HepG2 (cell line): Measurements from ENCODE around the gene PLPP3. TPM values are rescaled to one million over a fixed set of nuclear protein-coding genes. Genes with fewer than 3 reads are reported as not detected.

Experiments used
- EP300 ChIP-seq, 3 experiments: sonication (generic) in 1 of 3; formaldehyde crosslinking in 1 of 3; IDR thresholded peaks; 2 replicates each; pipeline versions ENCODE4 v1.5.1 to v1.6.1; 2011 to 2020; ENCODE audit warnings: low read depth in 2 of 3, low read length in 2 of 3, borderline replicate concordance in 1 of 3, improper control_type of control experiment in 1 of 3, mild to moderate bottlenecking in 1 of 3, missing genetic modification reagents in 1 of 3, moderate library complexity in 1 of 3
- HES4 ChIP-seq: sonication (generic); formaldehyde crosslinking; IDR thresholded peaks from 2 replicates; pipeline ENCODE4 v1.9.0; 2021; ENCODE audit warnings: mild to moderate bottlenecking, missing genetic modification reagents, borderline replicate concordance
- HHEX ChIP-seq: IDR thresholded peaks from 2 replicates; pipeline ENCODE4 v1.6.1; 2016; ENCODE audit warnings: control low read depth
- HNRNPK ChIP-seq: fragments of 200-400 bp; formaldehyde crosslinking; IDR thresholded peaks from 2 replicates; pipeline ENCODE4 v1.6.1; 2018; ENCODE audit warnings: low read length, low read depth, moderate library complexity, mild to moderate bottlenecking; ENCODE audit not compliant: poor library complexity, severe bottlenecking
- HOXA9 ChIP-seq: sonication (generic); formaldehyde crosslinking; IDR thresholded peaks from 2 replicates; pipeline ENCODE4 v1.8.1; 2022; ENCODE audit warnings: missing genetic modification reagents, mild to moderate bottlenecking, moderate library complexity, borderline replicate concordance
- ISX ChIP-seq: sonication (generic); formaldehyde crosslinking; conservative IDR thresholded peaks from 2 replicates; pipeline ENCODE4 v1.5.0; 2020; ENCODE audit warnings: missing genetic modification reagents
- LCORL ChIP-seq, 2 experiments: fragments of 450-650 bp in 1 of 2; sonication (generic) in 1 of 2; formaldehyde crosslinking in 1 of 2; IDR thresholded peaks; 2 replicates each; pipeline versions ENCODE4 v1.5.0 to v1.6.1; 2017 to 2020; ENCODE audit warnings: antibody characterized with exemption in 1 of 2, missing genetic modification reagents in 1 of 2
- MATR3 ChIP-seq: sonication (generic); formaldehyde crosslinking; IDR thresholded peaks from 2 replicates; pipeline ENCODE4 v1.4.0; 2020; ENCODE audit warnings: missing genetic modification reagents
- NFE2L2 ChIP-seq: fragments of 150-350 bp; IDR thresholded peaks from 2 replicates; pipeline ENCODE4 v1.6.1; 2014; ENCODE audit warnings: low read length
- NFRKB ChIP-seq: fragments of 450-650 bp; IDR thresholded peaks from 2 replicates; pipeline ENCODE4 v1.6.1; 2017
- PPARG ChIP-seq: conservative IDR thresholded peaks from 2 replicates; pipeline ENCODE4 v1.6.1; 2016; ENCODE audit warnings: missing biosample characterization, missing genetic modification reagents
- PTBP1 ChIP-seq: fragments of 200-400 bp; formaldehyde crosslinking; IDR thresholded peaks from 2 replicates; pipeline ENCODE4 v1.6.1; 2018; ENCODE audit warnings: low read length, low read depth; ENCODE audit not compliant: poor library complexity, severe bottlenecking
- RARA ChIP-seq: IDR thresholded peaks from 2 replicates; pipeline ENCODE4 v1.6.1; 2016; ENCODE audit warnings: missing genetic modification reagents, missing compliant biosample characterization
- RFX1 ChIP-seq: fragments of 450-650 bp; IDR thresholded peaks from 2 replicates; pipeline ENCODE4 v1.6.1; 2017
- SIX4 ChIP-seq: sonication (generic); formaldehyde crosslinking; IDR thresholded peaks from 2 replicates; pipeline ENCODE4 v1.4.0; 2020; ENCODE audit warnings: missing genetic modification reagents
- SMARCC2 ChIP-seq: fragments of 450-650 bp; IDR thresholded peaks from 2 replicates; pipeline ENCODE4 v1.6.1; 2017; ENCODE audit warnings: antibody characterized with exemption, mild to moderate bottlenecking
- SOX6 ChIP-seq, 2 experiments: fragments of 450-650 bp in 1 of 2; sonication (generic) in 1 of 2; formaldehyde crosslinking in 1 of 2; IDR thresholded peaks; 2 replicates each; pipeline versions ENCODE4 v1.4.0 to v1.6.1; 2017 to 2020; ENCODE audit warnings: antibody characterized with exemption in 1 of 2, mild to moderate bottlenecking in 1 of 2, missing genetic modification reagents in 1 of 2
- TOE1 ChIP-seq: sonication (generic); formaldehyde crosslinking; IDR thresholded peaks from 2 replicates; pipeline ENCODE4 v1.4.0; 2020; ENCODE audit warnings: mild to moderate bottlenecking, missing genetic modification reagents
- ZIK1 ChIP-seq: sonication (generic); formaldehyde crosslinking; IDR thresholded peaks from 2 replicates; pipeline ENCODE4 v1.5.0; 2020; ENCODE audit warnings: mild to moderate bottlenecking, low read depth, missing genetic modification reagents, borderline replicate concordance
- ZNF282 ChIP-seq: fragments of 450-650 bp; IDR thresholded peaks from 2 replicates; pipeline ENCODE4 v1.6.1; 2018; ENCODE audit not compliant: partially characterized antibody
- ZNF354B ChIP-seq: sonication (generic); formaldehyde crosslinking; IDR thresholded peaks from 2 replicates; pipeline ENCODE4 v1.8.0; 2022; ENCODE audit warnings: mild to moderate bottlenecking, missing genetic modification reagents
- ZNF367 ChIP-seq: sonication (generic); formaldehyde crosslinking; IDR thresholded peaks from 2 replicates; pipeline ENCODE4 v1.4.0; 2020; ENCODE audit warnings: missing genetic modification reagents, borderline replicate concordance
- ZNF446 ChIP-seq: sonication (generic); formaldehyde crosslinking; IDR thresholded peaks from 2 replicates; pipeline ENCODE4 v1.5.0; 2020; ENCODE audit warnings: mild to moderate bottlenecking, missing genetic modification reagents
- ZNF501 ChIP-seq: sonication (generic); formaldehyde crosslinking; IDR thresholded peaks from 2 replicates; pipeline ENCODE4 v1.5.1; 2020; ENCODE audit warnings: mild to moderate bottlenecking, moderate library complexity, missing genetic modification reagents
- ZNF543 ChIP-seq: sonication (generic); formaldehyde crosslinking; IDR thresholded peaks from 2 replicates; pipeline ENCODE4 v1.4.0; 2020; ENCODE audit warnings: mild to moderate bottlenecking, missing genetic modification reagents
- ZNF557 ChIP-seq: sonication (generic); formaldehyde crosslinking; IDR thresholded peaks from 2 replicates; pipeline ENCODE4 v1.4.0; 2020; ENCODE audit warnings: missing genetic modification reagents
- ZNF749 ChIP-seq: sonication (generic); formaldehyde crosslinking; IDR thresholded peaks from 2 replicates; pipeline ENCODE4 v1.8.0; 2022; ENCODE audit warnings: mild to moderate bottlenecking, missing genetic modification reagents, moderate library complexity, borderline replicate concordance
- ZNF790 ChIP-seq: sonication (generic); formaldehyde crosslinking; IDR thresholded peaks from 2 replicates; pipeline ENCODE4 v1.8.0; 2022; ENCODE audit warnings: missing genetic modification reagents, mild to moderate bottlenecking, borderline replicate concordance
- ZNF792 ChIP-seq: IDR thresholded peaks from 2 replicates; pipeline ENCODE4 v1.6.1; 2016
- ZSCAN22 ChIP-seq: sonication (generic); formaldehyde crosslinking; IDR thresholded peaks from 2 replicates; pipeline ENCODE4 v1.4.0; 2020; ENCODE audit warnings: mild to moderate bottlenecking, missing genetic modification reagents
- polyA plus RNA-seq, 8 experiments: library from polyadenylated mRNA; depleted of rRNA in 3 of 8; stranded (reverse) in 7 of 8; unstranded in 1 of 8; fragments of >200 nt; fragmentation: Illumina TruSeq in 4 of 8; extraction: Trizol in 4 of 8; gene quantifications; 2 replicates each; pipeline versions ENCODE4 v1.2.1 to v1.2.3, GENCODE V29; 2011 to 2016; ENCODE audit warnings: low read depth in 4 of 8, missing spikeins in 1 of 8, mixed read lengths in 1 of 8; ENCODE audit not compliant: insufficient read depth in 1 of 8
- total RNA-seq, 5 experiments: library from RNA; depleted of rRNA; stranded (reverse); fragments of >200 nt; fragmentation: Illumina TruSeq; extraction: Trizol; gene quantifications; 2 replicates each; pipeline ENCODE4 v1.2.3, GENCODE V29; 2016; ENCODE audit warnings: low read depth in 1 of 5
- TF ChIP-seq, protein P1 (sequence below): sonication (generic); formaldehyde crosslinking; IDR thresholded peaks from 2 replicates; pipeline ENCODE4 v1.4.0; 2020; ENCODE audit warnings: missing genetic modification reagents, borderline replicate concordance
- TF ChIP-seq, protein P2 (sequence below): IDR thresholded peaks from 2 replicates; pipeline ENCODE4 v1.6.1; 2018; ENCODE audit warnings: missing genetic modification reagents, mild to moderate bottlenecking, missing compliant biosample characterization

PLPP3 gene
- total and polyA plus RNA-seq, 2 of the 13 experiments (the other 11 are each of a cell fraction or from before 2014, with no cell fraction given): 49.7 to 65.8 TPM

DNA sequence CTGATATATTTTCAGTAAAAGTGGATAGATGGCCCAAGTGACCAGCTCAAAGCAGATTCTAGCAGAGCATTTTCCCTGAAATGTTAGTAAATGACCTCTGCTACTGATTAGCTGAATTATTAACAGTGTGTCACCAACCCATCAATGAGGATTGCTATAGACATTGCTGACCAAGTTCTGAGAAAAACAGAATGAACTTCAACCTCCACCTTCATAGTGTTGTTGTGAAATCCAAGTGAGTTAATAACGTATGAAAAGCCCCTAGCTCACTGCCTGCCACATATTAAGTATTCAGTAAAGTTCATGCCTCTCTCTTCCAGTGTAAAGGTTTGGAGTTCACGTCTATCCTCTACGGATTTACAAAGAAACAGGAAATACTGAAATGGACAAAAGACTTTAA, 15.8 kb downstream of the PLPP3 start (continued):
- TF ChIP-seq TOE1 (no peak), HES4 (no peak), EP300 (IDR thresholded peaks at IDR 0.05; ENCODE audit: low read depth in 2 of 2, low read length in 2 of 2) (peak in 1 of 2 experiments; percentile 80; a peak in 2 of 4 replicates), EP300 (CRISPR knock-in tag; IDR thresholded peaks at IDR 0.05; ENCODE audit: borderline replicate concordance) (peak; percentile 37; the same call in 1 of the 2 replicates), LCORL (IDR thresholded peaks at IDR 0.05) (no peak), LCORL (CRISPR knock-in tag; IDR thresholded peaks at IDR 0.05) (0 out of 2 replicates have a peak, but pooled peaks have one; percentile 29), ZNF367 (CRISPR knock-in tag) (no peak), HHEX (CRISPR knock-in tag) (no peak), ZNF790 (CRISPR knock-in tag) (no peak), RFX1 (no peak), ISX (CRISPR knock-in tag) (no peak), PTBP1 (no peak), PPARG (CRISPR knock-in tag) (peak; percentile 93), MATR3 (CRISPR knock-in tag) (no peak), NFE2L2 (no peak), HOXA9 (no peak), ZNF543 (CRISPR knock-in tag) (no peak), ZIK1 (CRISPR knock-in tag) (no peak), ZNF501 (CRISPR knock-in tag) (no peak), ZNF354B (CRISPR knock-in tag) (no peak), ZNF282 (no peak), ZNF446 (no peak), SMARCC2 (no peak), ZNF557 (CRISPR knock-in tag) (no peak), RARA (peak; percentile 70; the same call in 1 of the 2 replicates), ZSCAN22 (CRISPR knock-in tag) (no peak), SOX6 (IDR thresholded peaks at IDR 0.05) (no peak), SOX6 (CRISPR knock-in tag; IDR thresholded peaks at IDR 0.05) (peak; percentile 73), SIX4 (CRISPR knock-in tag) (no peak), NFRKB (no peak), ZNF792 (CRISPR knock-in tag) (peak; percentile 71; the same call in 1 of the 2 replicates), ZNF749 (CRISPR knock-in tag) (no peak), HNRNPK (no peak)
- TF ChIP-seq, protein P1, sequence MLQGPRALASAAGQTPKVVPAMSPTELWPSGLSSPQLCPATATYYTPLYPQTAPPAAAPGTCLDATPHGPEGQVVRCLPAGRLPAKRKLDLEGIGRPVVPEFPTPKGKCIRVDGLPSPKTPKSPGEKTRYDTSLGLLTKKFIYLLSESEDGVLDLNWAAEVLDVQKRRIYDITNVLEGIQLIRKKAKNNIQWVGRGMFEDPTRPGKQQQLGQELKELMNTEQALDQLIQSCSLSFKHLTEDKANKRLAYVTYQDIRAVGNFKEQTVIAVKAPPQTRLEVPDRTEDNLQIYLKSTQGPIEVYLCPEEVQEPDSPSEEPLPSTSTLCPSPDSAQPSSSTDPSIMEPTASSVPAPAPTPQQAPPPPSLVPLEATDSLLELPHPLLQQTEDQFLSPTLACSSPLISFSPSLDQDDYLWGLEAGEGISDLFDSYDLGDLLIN (CRISPR knock-in tag): no peak
- TF ChIP-seq, protein P2, sequence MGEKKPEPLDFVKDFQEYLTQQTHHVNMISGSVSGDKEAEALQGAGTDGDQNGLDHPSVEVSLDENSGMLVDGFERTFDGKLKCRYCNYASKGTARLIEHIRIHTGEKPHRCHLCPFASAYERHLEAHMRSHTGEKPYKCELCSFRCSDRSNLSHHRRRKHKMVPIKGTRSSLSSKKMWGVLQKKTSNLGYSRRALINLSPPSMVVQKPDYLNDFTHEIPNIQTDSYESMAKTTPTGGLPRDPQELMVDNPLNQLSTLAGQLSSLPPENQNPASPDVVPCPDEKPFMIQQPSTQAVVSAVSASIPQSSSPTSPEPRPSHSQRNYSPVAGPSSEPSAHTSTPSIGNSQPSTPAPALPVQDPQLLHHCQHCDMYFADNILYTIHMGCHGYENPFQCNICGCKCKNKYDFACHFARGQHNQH: 0 out of 2 replicates have a peak, but pooled peaks have one; percentile 23
